HEK293T (cell line): ENCODE measurements around the gene COA3.

Experiments used
- CTCF ChIA-PET: fragments of 350-600 bp; formaldehyde crosslinking; extraction: SDS; loops from one replicate; lab custom pipeline; 2021; ENCODE audit warnings: antibody characterized with exemption, inconsistent platforms; lab: Yijun Ruan, JAX
- POLR2A ChIA-PET: fragments of 350-600 bp; formaldehyde crosslinking; extraction: SDS; loops from one replicate; lab custom pipeline; 2020; ENCODE audit warnings: antibody characterized with exemption, inconsistent platforms; lab: Yijun Ruan, JAX
- DNase-seq: peaks from one replicate; pipeline ENCODE4 v3.0.0; 2012; ENCODE audit warnings: mixed read lengths; ENCODE audit errors: extremely low spot score
- ARNT ChIP-seq: fragments of 450-650 bp; IDR thresholded peaks from 2 replicates; pipeline ENCODE4 v1.6.1; 2017; ENCODE audit warnings: mild to moderate bottlenecking
- BHLHE40 ChIP-seq: fragments of 450-650 bp; IDR thresholded peaks from 2 replicates; pipeline ENCODE4 v1.6.1; 2016; ENCODE audit warnings: mild to moderate bottlenecking, moderate library complexity, borderline replicate concordance
- CTBP1 ChIP-seq: fragments of 450-650 bp; IDR thresholded peaks from 2 replicates; pipeline ENCODE4 v1.6.1; 2016; ENCODE audit warnings: borderline replicate concordance
- ELF4 ChIP-seq: fragments of 450-650 bp; IDR thresholded peaks from 2 replicates; pipeline ENCODE4 v1.6.1; 2017; ENCODE audit warnings: antibody characterized with exemption
- FOXA1 ChIP-seq: fragments of 450-650 bp; IDR thresholded peaks from 2 replicates; pipeline ENCODE4 v1.6.1; 2016; ENCODE audit warnings: mild to moderate bottlenecking
- FOXK2 ChIP-seq: fragments of 450-650 bp; IDR thresholded peaks from 2 replicates; pipeline ENCODE4 v1.6.1; 2016; ENCODE audit warnings: mild to moderate bottlenecking
- FOXM1 ChIP-seq: fragments of 450-650 bp; IDR thresholded peaks from 2 replicates; pipeline ENCODE4 v1.6.1; 2017; ENCODE audit warnings: mild to moderate bottlenecking, borderline replicate concordance
- HDGF ChIP-seq: fragments of 450-650 bp; IDR thresholded peaks from 2 replicates; pipeline ENCODE4 v1.6.1; 2017; ENCODE audit warnings: antibody characterized with exemption, borderline replicate concordance
- L3MBTL2 ChIP-seq: fragments of 450-650 bp; conservative IDR thresholded peaks from 2 replicates; pipeline ENCODE4 v1.6.1; 2016; ENCODE audit warnings: mild to moderate bottlenecking
- LEF1 ChIP-seq: fragments of 450-650 bp; IDR thresholded peaks from 2 replicates; pipeline ENCODE4 v1.6.1; 2017; ENCODE audit warnings: mild to moderate bottlenecking, borderline replicate concordance
- NFRKB ChIP-seq: fragments of 450-650 bp; IDR thresholded peaks from 2 replicates; pipeline ENCODE4 v1.6.1; 2016; ENCODE audit warnings: mild to moderate bottlenecking, moderate library complexity
- PKNOX1 ChIP-seq: fragments of 450-650 bp; IDR thresholded peaks from 2 replicates; pipeline ENCODE4 v1.6.1; 2016
- SP1 ChIP-seq: fragments of 450-650 bp; IDR thresholded peaks from 2 replicates; pipeline ENCODE4 v1.6.1; 2017
- SUZ12 ChIP-seq: fragments of 450-650 bp; IDR thresholded peaks from 2 replicates; pipeline ENCODE4 v1.6.1; 2016; ENCODE audit warnings: mild to moderate bottlenecking
- TARDBP ChIP-seq: fragments of 450-650 bp; IDR thresholded peaks from 2 replicates; pipeline ENCODE4 v1.6.1; 2016
- ZNF384 ChIP-seq: fragments of 450-650 bp; IDR thresholded peaks from 2 replicates; pipeline ENCODE4 v1.6.1; 2016

Gene COA3

DNA sequence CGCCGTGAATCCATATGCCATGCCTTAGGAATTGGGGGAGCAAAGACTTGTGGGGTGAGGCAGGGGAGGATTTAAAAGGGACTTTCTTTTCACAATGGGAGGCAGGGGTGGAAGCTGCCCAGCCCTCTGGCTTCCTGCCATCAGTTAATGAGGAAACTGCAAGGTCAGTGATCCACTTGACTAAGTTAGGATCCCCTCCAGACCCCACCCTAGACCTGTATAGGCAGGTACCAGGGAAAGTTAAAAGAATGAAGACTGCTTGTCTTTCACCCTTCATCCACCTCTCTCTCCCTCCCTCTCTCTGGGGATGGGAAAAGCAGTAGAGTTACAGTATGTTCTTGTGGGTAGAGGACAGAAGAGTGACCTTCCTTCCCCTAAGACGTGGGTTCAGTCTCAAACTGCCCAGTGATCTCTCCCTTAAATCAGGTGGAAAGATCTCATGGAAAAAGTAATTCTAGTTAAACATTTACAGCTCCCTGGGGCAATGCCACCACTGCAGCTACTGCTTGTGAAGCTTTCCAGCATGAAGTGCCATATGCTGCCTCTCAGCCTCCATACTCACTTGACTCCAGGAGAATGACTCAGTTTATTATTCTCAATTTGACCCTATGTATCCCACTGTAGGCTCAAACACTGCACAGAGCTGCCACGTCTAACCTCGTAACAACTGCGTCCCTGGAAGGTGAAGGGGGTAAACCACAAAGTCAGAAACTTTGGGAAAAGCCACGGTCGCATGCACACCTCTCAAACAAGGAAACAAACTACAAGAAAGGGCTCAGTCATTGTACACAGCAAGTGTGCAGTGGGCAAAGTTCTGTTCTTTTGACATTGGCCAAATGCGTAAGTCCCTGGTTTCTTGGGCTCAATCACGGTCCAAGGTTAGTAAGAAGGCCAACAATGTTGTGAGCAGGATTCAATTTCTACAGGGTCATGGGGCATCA lies 1.2 kb downstream of the COA3 start:
- CTCF ChIA-PET = interaction anchor here (0.9 kb wide), 1 partner anchor 11 kb away, joined by 3 read pairs; no protein-coding TSS in a partner anchor
- POLR2A ChIA-PET = interaction anchor here (0.6 to 2.1 kb wide), 5 partner anchors 17 to 66 kb away, joined by 3 to 16 read pairs (median 3); partner anchors contain the start of genes VPS25 and WNK4
- TF ChIP-seq ZNF384 (no peak), SP1 (no peak), SUZ12 (no peak), ELF4 (no peak), L3MBTL2 (no peak), LEF1 (no peak), TARDBP (no peak)
- DNase-seq = no peak

GRCh38 chr17:42796066-42796758 lies 2.3 kb downstream of the COA3 start:
- ChIA-PET CTCF (interaction anchor here (0.7 kb wide), 1 partner anchor 33 kb away, joined by 3 read pairs; no protein-coding TSS in a partner anchor), POLR2A (interaction anchor here (1.4 to 1.6 kb wide), 2 partner anchors 23 to 28 kb away, joined by 5 to 6 read pairs; partner anchors contain the start of genes BECN1 and VPS25)
- DNase-seq = no peak
- no peak for TF ChIP-seq ARNT
- TF ChIP-seq ZNF384 = no peak
- no peak for TF ChIP-seq PKNOX1
- TF ChIP-seq NFRKB = no peak
- no peak for TF ChIP-seq CTBP1
- TF ChIP-seq SUZ12 = no peak
- TF ChIP-seq FOXM1 = no peak
- no peak for TF ChIP-seq FOXK2
- TF ChIP-seq HDGF = no peak
- no peak for TF ChIP-seq BHLHE40
- TF ChIP-seq LEF1 = no peak
- no peak for TF ChIP-seq TARDBP
- TF ChIP-seq ELF4 = no peak
- no peak for TF ChIP-seq L3MBTL2
- no peak for TF ChIP-seq FOXA1
- no peak for TF ChIP-seq SP1

DNA sequence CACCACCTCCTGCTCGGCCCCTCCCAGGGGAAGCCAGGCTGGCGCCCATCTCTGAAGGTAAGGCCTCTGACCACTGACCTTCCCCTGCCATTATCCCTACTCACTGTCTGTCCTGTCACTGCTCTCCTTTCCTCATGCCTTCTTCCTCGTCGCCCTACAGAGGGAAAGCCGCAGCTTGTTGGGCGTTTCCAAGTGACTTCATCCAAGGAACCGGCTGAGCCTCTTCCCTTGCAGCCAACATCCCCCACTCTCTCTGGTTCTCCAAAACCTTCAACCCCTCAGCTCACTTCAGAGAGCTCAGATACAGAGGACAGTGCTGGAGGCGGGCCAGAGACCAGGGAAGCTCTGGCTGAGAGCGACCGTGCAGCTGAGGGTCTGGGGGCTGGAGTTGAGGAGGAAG lies 3.0 kb downstream of the COA3 start:
- POLR2A ChIA-PET = interaction anchor here (1.4 to 1.6 kb wide), 2 partner anchors 22 to 29 kb away, joined by 5 to 6 read pairs; partner anchors contain the start of genes BECN1 and VPS25
- TF ChIP-seq ELF4 (no peak), ARNT (no peak), BHLHE40 (no peak), PKNOX1 (no peak), FOXA1 (no peak), SUZ12 (no peak), FOXM1 (no peak), LEF1 (no peak)
- CTCF ChIA-PET = interaction anchor here (0.7 kb wide), 1 partner anchor 32 kb away, joined by 3 read pairs; no protein-coding TSS in a partner anchor
- DNase-seq = no peak

GRCh38 chr17:42795061-42795460 lies 3.4 kb downstream of the COA3 start:
- DNase-seq = no peak
- POLR2A ChIA-PET = interaction anchor here (1.6 kb wide), 1 partner anchor 29 kb away, joined by 5 read pairs; the partner anchor contains the start of gene BECN1
- CTCF ChIA-PET = no interaction called here
- TF ChIP-seq ELF4 (no peak), SP1 (no peak), FOXM1 (no peak), ZNF384 (no peak), FOXA1 (no peak), LEF1 (no peak), PKNOX1 (no peak), ARNT (no peak), BHLHE40 (no peak), HDGF (no peak), SUZ12 (no peak), L3MBTL2 (no peak), NFRKB (no peak), TARDBP (no peak)

GRCh38 chr17:42792545-42792944 lies 6.0 kb downstream of the COA3 start:
- no peak for TF ChIP-seq L3MBTL2
- TF ChIP-seq FOXK2 = no peak
- no peak for TF ChIP-seq HDGF
- TF ChIP-seq FOXM1 = no peak
- TF ChIP-seq CTBP1 = no peak
- no peak for TF ChIP-seq BHLHE40
- TF ChIP-seq SUZ12 = no peak
- no peak for TF ChIP-seq NFRKB
- no peak for TF ChIP-seq ELF4
- no peak for TF ChIP-seq PKNOX1
- TF ChIP-seq FOXA1 = no peak
- TF ChIP-seq LEF1 = no peak
- TF ChIP-seq SP1 = no peak
- DNase-seq = no peak
- CTCF ChIA-PET = no interaction called here
- POLR2A ChIA-PET = interaction anchor here (1.0 to 2.0 kb wide), 2 partner anchors 12 to 19 kb away, joined by 3 to 14 read pairs; partner anchors contain the start of genes VPS25 and WNK4
